ENCODE data around the gene DONSON. TPM values are rescaled to one million over a fixed set of nuclear protein-coding genes. Genes with fewer than 3 reads are reported as not detected.

DONSON gene
- polyA plus RNA-seq, 12 donors, result 19.3 to 34.6 (median 22.9) TPM; not detected in 1

DNA sequence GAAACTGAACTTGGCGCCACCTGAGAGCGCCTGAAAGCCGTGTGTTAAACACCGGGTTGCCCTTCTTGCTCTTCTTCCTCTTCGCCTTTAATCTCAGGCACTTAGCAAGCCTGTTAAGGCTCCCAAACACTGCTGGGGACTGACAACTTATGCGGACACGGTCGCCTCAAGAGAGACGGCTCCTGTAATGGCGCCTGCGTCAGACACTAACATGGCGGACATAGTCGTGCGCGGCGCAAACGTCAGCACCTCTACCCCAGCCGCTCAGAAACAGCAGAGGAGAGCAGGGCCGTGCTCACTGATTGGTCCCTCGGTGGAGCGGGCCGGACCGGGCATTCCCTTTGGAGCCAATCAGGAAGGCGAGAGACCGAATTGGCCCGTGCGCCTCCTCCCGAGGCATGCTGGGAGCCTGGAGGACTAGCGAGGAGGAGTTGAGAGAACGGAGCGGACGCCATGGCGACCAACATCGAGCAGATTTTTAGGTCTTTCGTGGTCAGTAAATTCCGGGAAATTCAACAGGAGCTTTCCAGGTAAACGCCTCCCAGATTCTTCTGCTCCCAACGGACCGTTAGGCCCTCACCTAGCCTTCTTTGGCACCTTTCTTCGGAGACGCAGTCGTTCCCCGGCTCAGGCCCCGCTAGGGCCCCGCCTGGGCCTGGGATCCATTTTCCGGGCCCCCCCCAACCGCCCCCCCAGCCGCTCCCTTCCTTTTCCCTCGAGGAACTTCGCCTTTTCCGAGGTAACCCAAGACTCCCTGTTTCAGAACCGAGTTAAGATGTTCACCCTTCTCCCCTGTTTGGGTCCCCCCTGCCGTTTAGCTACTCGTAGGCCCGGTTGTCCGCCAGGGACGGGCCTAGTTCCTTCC is 45.6 kb downstream of the DONSON start, which contains the start of gene SON:
SON (plus strand) TSS at position 399 of the 865 bp plus-strand sequence; CDS start at position 454, 55 bp downstream.
- peak; percentile 99 for DNase-seq

DNA sequence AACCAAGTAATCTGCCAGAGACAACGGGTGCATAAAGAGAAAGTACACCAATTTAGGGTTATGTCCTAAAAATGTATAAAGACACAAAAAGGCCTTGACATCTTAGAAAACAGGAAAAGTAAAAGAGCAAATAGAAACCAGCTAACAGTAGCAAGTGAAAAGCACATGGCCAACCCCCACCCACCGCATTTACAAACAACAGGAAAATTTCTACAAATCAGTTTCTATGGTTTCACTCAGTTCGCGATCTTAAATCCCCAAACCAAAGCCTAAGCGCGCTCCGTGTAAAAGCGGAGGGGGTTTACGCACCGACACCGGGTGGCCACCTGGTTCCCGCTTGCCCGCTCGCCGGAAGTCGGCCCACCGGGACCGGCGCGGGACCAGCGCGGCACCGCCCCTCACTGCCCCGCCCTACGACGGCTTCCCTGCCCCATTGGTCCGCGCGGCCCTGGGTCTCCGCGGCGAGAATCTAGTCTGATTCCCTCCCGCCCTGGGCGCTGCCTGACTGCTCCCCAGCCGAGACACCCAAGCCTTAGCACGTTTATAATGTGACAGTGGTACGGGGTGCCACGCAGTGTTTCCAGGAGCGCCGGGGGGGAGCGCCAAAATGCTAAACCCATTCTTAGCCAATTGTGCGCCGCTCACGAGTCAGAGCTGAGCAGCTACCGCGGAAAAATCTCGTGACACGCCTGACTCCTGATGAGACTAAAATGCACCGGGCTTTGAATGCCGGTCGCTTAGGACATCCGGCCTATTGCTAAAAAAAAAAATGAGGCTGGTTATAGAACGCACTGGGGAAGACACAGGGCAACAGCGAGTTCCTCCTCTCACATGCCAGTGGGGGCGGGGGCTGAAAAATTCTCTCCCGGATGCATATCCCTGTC is 46.5 kb downstream of the DONSON start, which contains the start of gene GART:
GART (minus strand) TSS at position 362 of the 884 bp plus-strand sequence. CDS start 2,802 bp downstream, outside the sequence.
- peak; percentile 86 for DNase-seq

DNA sequence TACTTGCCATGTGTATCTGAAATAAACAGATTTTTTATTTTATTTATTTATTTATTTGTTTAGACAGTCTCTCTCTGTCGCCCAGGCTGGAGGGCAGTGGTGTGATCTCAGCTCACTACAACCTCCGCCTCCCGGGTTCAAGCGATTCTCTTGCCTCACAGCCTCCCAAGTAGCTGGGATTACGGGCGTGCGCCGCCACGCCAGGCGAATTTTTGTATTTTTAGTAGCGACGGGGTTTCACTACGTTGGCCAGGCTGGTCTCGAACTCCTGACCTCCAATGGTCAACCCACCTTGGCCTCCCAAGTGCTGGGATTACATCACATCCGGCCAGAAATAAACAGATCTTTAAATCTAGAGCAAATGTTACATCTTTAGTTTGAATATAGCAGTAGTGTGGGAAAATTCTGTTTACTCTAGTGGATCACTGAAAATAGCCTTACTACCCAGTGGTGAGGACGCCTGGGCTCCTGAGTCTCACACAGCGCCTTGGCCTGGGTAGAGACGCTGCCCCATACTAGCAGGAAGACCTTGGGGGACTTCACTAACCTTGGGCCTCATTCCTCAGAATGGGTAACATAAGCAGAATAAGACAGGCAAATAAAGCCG is 47.3 kb downstream of the DONSON start:
- peak; percentile 15 for DNase-seq

DNA sequence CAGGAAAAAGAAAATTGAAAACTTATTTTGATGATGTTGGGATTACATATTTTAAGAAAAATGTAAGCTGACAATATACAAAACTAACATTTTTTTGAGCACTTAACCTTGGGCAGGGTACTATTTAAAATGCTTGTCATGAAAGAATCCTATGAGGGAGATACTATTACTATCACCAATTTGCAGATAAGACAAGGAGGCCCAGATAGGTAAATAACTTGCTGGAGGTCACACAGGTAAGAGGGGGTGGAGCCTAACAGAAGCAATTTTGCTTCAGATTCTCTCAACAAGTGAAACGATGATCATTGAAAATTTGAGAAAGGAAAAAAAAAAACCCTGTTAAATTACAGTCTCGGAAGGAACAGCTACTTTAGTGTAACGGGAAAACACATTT is 47.8 kb downstream of the DONSON start:
- DNase-seq, result no peak

DNA sequence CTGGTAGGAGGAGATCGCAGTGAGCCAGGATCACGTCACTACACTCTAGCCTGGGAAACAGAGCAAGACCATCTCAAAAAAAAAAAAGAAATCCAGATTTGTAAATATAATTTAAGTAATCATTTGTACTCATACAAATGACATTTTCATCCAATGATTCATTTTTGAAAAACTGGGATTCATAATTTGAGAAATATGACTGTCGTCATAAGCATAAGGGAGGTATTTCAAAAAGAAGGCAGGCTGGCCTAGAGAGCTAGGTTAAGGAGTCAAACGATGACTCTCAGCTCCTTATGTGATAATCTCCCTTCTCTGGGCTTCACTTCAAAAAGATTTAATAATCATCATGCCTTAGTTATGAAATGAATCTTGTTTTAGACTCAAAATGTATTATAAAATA is 48.9 kb downstream of the DONSON start:
- no peak for DNase-seq

DNA sequence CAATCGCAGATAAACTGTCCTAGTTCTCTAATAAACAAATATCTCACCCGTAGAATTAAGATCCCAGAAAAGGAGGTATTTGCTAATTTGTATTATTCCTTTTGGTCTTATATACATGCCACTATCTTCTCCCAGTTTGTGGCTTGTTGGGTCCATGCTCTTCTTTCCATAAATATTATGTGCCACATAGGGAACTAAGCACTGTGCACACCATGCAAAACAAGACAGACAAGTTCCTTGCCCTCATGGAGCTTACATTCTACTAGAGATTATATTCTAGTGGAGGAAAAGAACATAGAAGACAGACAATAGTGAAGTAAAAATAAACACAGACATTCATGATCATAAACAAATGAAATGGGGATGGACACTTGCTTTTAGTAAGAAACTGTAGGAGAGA is 51.3 kb downstream of the DONSON start:
- no peak for DNase-seq

DNA sequence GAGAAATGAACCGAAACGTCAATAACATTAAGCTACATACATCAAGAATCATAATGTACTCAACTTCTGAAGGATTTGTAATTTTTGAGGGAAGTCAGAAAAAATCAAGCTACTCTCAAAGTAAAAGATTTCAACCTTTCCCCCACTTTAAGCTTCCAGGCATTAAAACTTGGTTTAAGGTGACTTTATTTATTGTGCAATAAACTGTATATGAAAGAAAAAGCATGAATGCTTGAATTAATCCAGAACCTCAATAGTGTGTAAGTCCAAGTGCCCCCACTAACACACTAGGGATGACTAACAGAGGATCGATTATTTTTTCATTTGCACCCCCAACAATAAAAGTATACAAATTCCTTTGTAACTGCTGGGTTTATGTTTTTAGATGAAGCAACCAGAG is 57.5 kb downstream of the DONSON start:
- DNase-seq, result no peak

Other genes starting within 250 kb of the DONSON start
- gene IFNGR2, start 185.3 kb downstream of the DONSON start, polyA plus RNA-seq (ENCODE audit: insufficient read length in 12 of 12), result 10 to 100 TPM in 11 of 12 donors, not detected in 1; 49.3 to 90.4 (median 54.2) TPM
- 10 to 100 TPM in 11 of 12 donors, not detected in 1; 20.0 to 49.1 (median 25.4) TPM for gene TMEM50B, start 108.7 kb downstream of the DONSON start, polyA plus RNA-seq (ENCODE audit: insufficient read length in 12 of 12)
- 1 to 10 TPM in 10 of 12 donors, not detected in 2; 2.3 to 4.4 (median 3.3) TPM for gene DNAJC28, start 97.0 kb downstream of the DONSON start, polyA plus RNA-seq (ENCODE audit: insufficient read length in 12 of 12)
- gene GART, start 46.6 kb downstream of the DONSON start, polyA plus RNA-seq (ENCODE audit: insufficient read length in 12 of 12), result 100 to 1,000 TPM in 1 of 12 donors, 10 to 100 TPM in 10, not detected in 1; 42.7 to 129 (median 57.8) TPM
- gene SON, start 45.6 kb downstream of the DONSON start, polyA plus RNA-seq (ENCODE audit: insufficient read length in 12 of 12), result 100 to 1,000 TPM in 11 of 12 donors, 10 to 100 TPM in 1; 87.6 to 316 (median 231) TPM
- 10 to 100 TPM in 11 of 12 donors, not detected in 1; 27.8 to 58.8 (median 39.4) TPM for gene CRYZL1, start 53.1 kb upstream of the DONSON start, polyA plus RNA-seq (ENCODE audit: insufficient read length in 12 of 12)
- 10 to 100 TPM in 11 of 12 donors, not detected in 1; 29.8 to 65.1 (median 37.2) TPM for gene ITSN1, start 53.8 kb upstream of the DONSON start, polyA plus RNA-seq (ENCODE audit: insufficient read length in 12 of 12)